ENCODE results near the gene CDK13.

DNA sequence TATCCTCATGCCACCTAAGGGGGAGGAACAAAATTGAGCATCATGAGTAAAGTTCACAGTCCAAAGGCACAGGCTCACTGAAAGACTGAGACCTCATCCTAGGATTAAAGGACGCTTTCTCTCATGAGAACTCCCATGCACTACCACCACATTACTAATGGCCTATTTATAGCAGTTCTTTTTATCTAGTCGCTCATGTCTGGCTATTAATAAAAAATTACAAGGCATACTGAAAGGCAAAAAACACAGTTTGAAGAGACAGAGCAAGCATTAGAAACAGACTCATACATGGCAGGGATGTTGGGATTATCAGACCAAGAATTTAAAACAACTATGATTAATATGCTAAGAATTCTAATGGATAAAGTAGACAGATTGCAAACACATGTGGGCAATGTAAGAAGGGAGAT, 46.0 kb upstream of the CDK13 start:
- TF ChIP-seq POLR2A (IDR thresholded peaks at IDR 0.05; ENCODE audit: low read depth, low read length), result no peak
- no peak for TF ChIP-seq MYC (IDR thresholded peaks at IDR 0.05; ENCODE audit: low read depth, low read length)
- TF ChIP-seq, protein P1, sequence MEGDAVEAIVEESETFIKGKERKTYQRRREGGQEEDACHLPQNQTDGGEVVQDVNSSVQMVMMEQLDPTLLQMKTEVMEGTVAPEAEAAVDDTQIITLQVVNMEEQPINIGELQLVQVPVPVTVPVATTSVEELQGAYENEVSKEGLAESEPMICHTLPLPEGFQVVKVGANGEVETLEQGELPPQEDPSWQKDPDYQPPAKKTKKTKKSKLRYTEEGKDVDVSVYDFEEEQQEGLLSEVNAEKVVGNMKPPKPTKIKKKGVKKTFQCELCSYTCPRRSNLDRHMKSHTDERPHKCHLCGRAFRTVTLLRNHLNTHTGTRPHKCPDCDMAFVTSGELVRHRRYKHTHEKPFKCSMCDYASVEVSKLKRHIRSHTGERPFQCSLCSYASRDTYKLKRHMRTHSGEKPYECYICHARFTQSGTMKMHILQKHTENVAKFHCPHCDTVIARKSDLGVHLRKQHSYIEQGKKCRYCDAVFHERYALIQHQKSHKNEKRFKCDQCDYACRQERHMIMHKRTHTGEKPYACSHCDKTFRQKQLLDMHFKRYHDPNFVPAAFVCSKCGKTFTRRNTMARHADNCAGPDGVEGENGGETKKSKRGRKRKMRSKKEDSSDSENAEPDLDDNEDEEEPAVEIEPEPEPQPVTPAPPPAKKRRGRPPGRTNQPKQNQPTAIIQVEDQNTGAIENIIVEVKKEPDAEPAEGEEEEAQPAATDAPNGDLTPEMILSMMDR (IDR thresholded peaks at IDR 0.05; ENCODE audit: extremely low read depth in 1 of 2, insufficient read depth in 1 of 2, low read depth in 1 of 2, low read length in 2 of 2), result no peak
- TF ChIP-seq EZH2 (IDR thresholded peaks at IDR 0.05; ENCODE audit: borderline replicate concordance, low read depth, low read length, severe bottlenecking), result no peak
- TF ChIP-seq POLR2AphosphoS5 (IDR thresholded peaks at IDR 0.05; ENCODE audit: insufficient read depth, low read depth, low read length), result no peak
